HCT116 (cell line): Measurements from ENCODE around the gene PLVAP. TPM values are rescaled to one million over a fixed set of nuclear protein-coding genes. Genes with fewer than 3 reads are reported as not detected.

Experiments used
- ATAC-seq: fragments of 200-7000 bp; cut with Tn5 transposase; 2 replicates; pipeline ENCODE4 v1.9.1; 2020; ENCODE audit warnings: mild to moderate bottlenecking, moderate library complexity
- BruUV-seq: library from RNA; stranded (reverse); fragments of 400-500 nt; replicated peaks from 2 replicates; lab custom pipeline; 2021; lab: Mats Ljungman, UMichigan
- CTCF ChIA-PET: fragments of 300-600 bp; sonication (Branson Sonifier 250); formaldehyde crosslinking; loops from one replicate; lab custom pipeline; 2021; ENCODE audit warnings: antibody characterized with exemption; lab: Charles Lee
- POLR2A ChIA-PET: fragments of 300-600, 350-600 bp; sonication (Branson Sonifier 250); formaldehyde crosslinking; loops from one replicate; lab custom pipeline; 2021; ENCODE audit warnings: antibody characterized with exemption; lab: Charles Lee
- RAD21 ChIA-PET, 2 experiments: fragments of 300-600 bp; sonication (Branson Sonifier 250); formaldehyde crosslinking; loops; one replicate each; lab custom pipeline; 2023; ENCODE audit warnings: low total read pairs in 2 of 2; ENCODE audit not compliant: uncharacterized antibody in 2 of 2, unreplicated experiment in 2 of 2, low non-redundant PET in 1 of 2; lab: Charles Lee
- DNase-seq: peaks from one replicate; pipeline ENCODE4 v3.0.0-alpha.2; 2010; ENCODE audit warnings: low read depth, low spot score
- H2AFZ ChIP-seq: fragments of 200-600 bp; shearing (Covaris generic), sonication (generic); 2 replicates; pipeline ENCODE4 v1.6.1; 2017; ENCODE audit warnings: low read depth, mixed run types, mixed read lengths, antibody characterized with exemption, low read length; ENCODE audit not compliant: poor library complexity, severe bottlenecking
- H3K27ac ChIP-seq: 2 replicates; pipeline ENCODE4 v1.5.1; 2012; ENCODE audit warnings: low read depth, low read length
- H3K27me3 ChIP-seq: fragments of 200-600 bp; sonication (generic); 2 replicates; pipeline ENCODE4 v1.6.1; 2016; ENCODE audit warnings: mixed run types, low read length, mixed read lengths; ENCODE audit not compliant: insufficient read depth
- H3K36me3 ChIP-seq, 2 experiments: fragments of 200-500 bp in 1 of 2; fragments of 200-600 bp in 1 of 2; sonication (Bioruptor generic) in 1 of 2; sonication (generic) in 1 of 2; 2 replicates each; pipeline versions ENCODE4 v1.5.1 to v1.6.1; 2014 to 2016; ENCODE audit warnings: low read length in 2 of 2, inconsistent platforms in 1 of 2, mixed read lengths in 1 of 2, mixed run types in 1 of 2; ENCODE audit not compliant: insufficient read depth in 2 of 2, control insufficient read depth in 1 of 2
- H3K4me1 ChIP-seq, 2 experiments: fragments of 200-600 bp in 1 of 2; sonication (generic) in 1 of 2; 2 replicates each; pipeline versions ENCODE4 v1.5.1 to v1.6.1; 2012 to 2017; ENCODE audit warnings: low read length in 2 of 2, inconsistent platforms in 1 of 2, mild to moderate bottlenecking in 1 of 2, mixed read lengths in 1 of 2, mixed run types in 1 of 2, moderate library complexity in 1 of 2; ENCODE audit not compliant: insufficient read depth in 2 of 2, control insufficient read depth in 1 of 2
- H3K4me2 ChIP-seq: fragments of 200-600 bp; sonication (generic); 2 replicates; pipeline ENCODE4 v1.6.1; 2017; ENCODE audit warnings: mixed run types, low read length, mixed read lengths
- H3K4me3 ChIP-seq, 2 experiments: fragments of 200-600 bp in 1 of 2; sonication (generic) in 1 of 2; replicated peaks in 1 of 2; 2 replicates each; pipeline ENCODE4 v1.5.1; 2011 to 2016; ENCODE audit warnings: low read length in 2 of 2, control low read depth in 1 of 2, low read depth in 1 of 2, mild to moderate bottlenecking in 1 of 2, mixed read lengths in 1 of 2, mixed run types in 1 of 2
- H3K79me2 ChIP-seq: fragments of 200-600 bp; sonication (generic); 2 replicates; pipeline ENCODE4 v1.6.1; 2017; ENCODE audit warnings: mild to moderate bottlenecking, mixed run types, low read length, moderate library complexity, mixed read lengths; ENCODE audit not compliant: insufficient read depth
- H3K9ac ChIP-seq: fragments of 200-600 bp; sonication (generic); 2 replicates; pipeline ENCODE4 v1.6.1; 2016; ENCODE audit warnings: low read length, mixed read lengths
- H3K9me2 ChIP-seq: fragments of 200-600 bp; sonication (generic), shearing (Covaris generic); 2 replicates; pipeline ENCODE4 v1.6.1; 2017; ENCODE audit warnings: mixed run types, mild to moderate bottlenecking, moderate library complexity; ENCODE audit not compliant: insufficient read depth
- H3K9me3 ChIP-seq, 2 experiments: fragments of 200-500 bp in 1 of 2; fragments of 200-600 bp in 1 of 2; sonication (Bioruptor generic) in 1 of 2; sonication (generic) in 1 of 2; 2 replicates each; pipeline ENCODE4 v1.6.1; 2014 to 2017; ENCODE audit warnings: low read length in 2 of 2, mixed read lengths in 2 of 2, inconsistent platforms in 1 of 2, low read depth in 1 of 2, mild to moderate bottlenecking in 1 of 2, mixed run types in 1 of 2, moderate library complexity in 1 of 2; ENCODE audit not compliant: control insufficient read depth in 1 of 2, insufficient read depth in 1 of 2
- H4K20me1 ChIP-seq: fragments of 200-600 bp; sonication (generic), shearing (Covaris generic); 2 replicates; pipeline ENCODE4 v1.6.1; 2017; ENCODE audit warnings: mixed run types, mild to moderate bottlenecking, moderate library complexity; ENCODE audit not compliant: insufficient read depth
- JUND ChIP-seq: IDR thresholded peaks from 2 replicates; pipeline ENCODE4 v1.6.1; 2012
- POLR2A ChIP-seq: IDR thresholded peaks from 2 replicates; pipeline ENCODE4 v1.7.0; 2011; ENCODE audit warnings: borderline replicate concordance; ENCODE audit not compliant: insufficient read depth, insufficient read length; ENCODE audit errors: extremely low read depth
- YY1 ChIP-seq: IDR thresholded peaks from 2 replicates; pipeline ENCODE4 v1.6.1; 2011; ENCODE audit warnings: low read length, low read depth, moderate library complexity, mild to moderate bottlenecking; ENCODE audit not compliant: insufficient replicate concordance; ENCODE audit errors: extremely low read depth
- intact Hi-C: fragments of 100-400 bp; cut with micrococcal nuclease; formaldehyde crosslinking; loops from 2 replicates; pipeline ENCODE4 v1.10.0; 2022
- total RNA-seq: library from RNA; stranded (reverse); gene quantifications from one replicate; pipeline ENCODE4 v1.2.1, GENCODE V29; 2021; ENCODE audit not compliant: unreplicated experiment
- TF ChIP-seq, protein P1 (sequence below): IDR thresholded peaks from 2 replicates; pipeline ENCODE4 v1.6.1; 2012

The PLVAP gene
- total RNA-seq, 1 experiment from 2014 or later: 0.47 TPM

DNA sequence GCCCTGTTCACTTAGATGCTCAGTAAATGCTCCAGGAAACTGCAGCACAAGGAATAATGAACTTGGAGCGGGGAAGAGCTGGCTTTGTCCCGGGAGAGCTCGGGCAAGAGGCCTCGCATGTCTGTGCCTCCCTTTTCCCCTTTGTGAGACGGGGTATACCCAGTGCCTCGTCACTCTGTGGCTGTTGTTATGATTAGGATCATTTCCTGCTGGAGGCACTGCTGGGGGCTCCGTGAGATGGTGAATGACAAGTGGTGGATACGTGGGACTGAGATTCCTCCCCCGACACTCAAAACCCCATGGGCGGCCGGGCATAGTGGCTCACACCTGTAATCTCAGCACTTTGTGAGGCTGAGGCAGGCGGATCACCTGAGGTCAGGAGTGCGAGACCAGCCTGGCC lies 1.1 kb upstream of the PLVAP start:
- Histone ChIP-seq H3K4me1 (peaks cover 12% of the 10 kb centered on the region in 2 experiments), H3K4me2 (no peak overlapping the region), H4K20me1 (no peaks in the 10 kb centered on the region), H3K27ac (no peak overlapping the region), H3K36me3 (no peaks in the 10 kb centered on the region), H3K4me3 (no peak overlapping the region), H3K79me2 (no peaks in the 10 kb centered on the region), H3K27me3 (no peaks in the 10 kb centered on the region), H3K9ac (no peak overlapping the region), H3K9me3 (no peaks in the 10 kb centered on the region), H2AFZ (no peak overlapping the region), H3K9me2 (no peaks in the 10 kb centered on the region)
- ChIA-PET RAD21 (no interaction called here), CTCF (interaction anchor here (0.5 to 0.8 kb wide), 2 partner anchors 8 to 16 kb away, joined by 3 read pairs; no protein-coding TSS in a partner anchor), POLR2A (no interaction called here)
- intact Hi-C loops: no loop called here
- TF ChIP-seq POLR2A: no peak
- TF ChIP-seq, protein P1, sequence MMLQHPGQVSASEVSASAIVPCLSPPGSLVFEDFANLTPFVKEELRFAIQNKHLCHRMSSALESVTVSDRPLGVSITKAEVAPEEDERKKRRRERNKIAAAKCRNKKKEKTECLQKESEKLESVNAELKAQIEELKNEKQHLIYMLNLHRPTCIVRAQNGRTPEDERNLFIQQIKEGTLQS: no peak
- no peak for TF ChIP-seq JUND
- DNase-seq (no peak), ATAC-seq (no peak)
- no TSS peak for BruUV-seq

- no peak overlapping the region for H3K27ac ChIP-seq
- H3K9ac ChIP-seq: no peak overlapping the region
- H2AFZ ChIP-seq: no peak overlapping the region
- H3K79me2 ChIP-seq: no peaks in the 10 kb centered on the region
- no peaks in the 10 kb centered on the region for H4K20me1 ChIP-seq
- ATAC-seq (no peak), DNase-seq (no peak)
- intact Hi-C loops: no loop called here
- ChIA-PET CTCF (no interaction called here), RAD21 (no interaction called here), POLR2A (no interaction called here)
- TF ChIP-seq YY1 (no peak), POLR2A (no peak)
- no peak overlapping the region for H3K4me2 ChIP-seq
- H3K9me3 ChIP-seq: no peaks in the 10 kb centered on the region
- H3K4me3 ChIP-seq: no peak overlapping the region
- no peaks in the 10 kb centered on the region for H3K27me3 ChIP-seq
- no peaks in the 10 kb centered on the region for H3K9me2 ChIP-seq
- no peaks in the 10 kb centered on the region for H3K36me3 ChIP-seq
- no TSS peak for BruUV-seq
- 0 out of 4 replicates have a peak, but pooled peaks cover 0 to 2% of the 10 kb centered on the region in 2 experiments for H3K4me1 ChIP-seq
Measured at GRCh38 chr19:17370026-17370587, 7.0 kb downstream of the PLVAP start.
